Rectal smooth muscle tissue (tissue), 1 donor: Measurements from ENCODE around the gene AIF1L.
"Not testable (repeated sequence)": the region's sequence is repeated elsewhere in the genome, so short reads cannot be mapped to it uniquely, and the experiment has no call there.

Source experiments
- H3K27ac ChIP-seq: one replicate; pipeline ENCODE4 v1.7.0; 2013; ENCODE audit warnings: low read depth, low read length, inconsistent platforms
- H3K27me3 ChIP-seq: one replicate; pipeline ENCODE4 v1.7.0; 2013; ENCODE audit warnings: low read length; ENCODE audit not compliant: control insufficient read depth, insufficient read depth
- H3K36me3 ChIP-seq: one replicate; pipeline ENCODE4 v1.7.0; 2013; ENCODE audit warnings: low read length; ENCODE audit not compliant: control insufficient read depth, insufficient read depth
- H3K4me1 ChIP-seq: one replicate; pipeline ENCODE4 v1.7.0; 2013; ENCODE audit warnings: low read length; ENCODE audit not compliant: control insufficient read depth, insufficient read depth
- H3K4me3 ChIP-seq: one replicate; pipeline ENCODE4 v1.7.0; 2013; ENCODE audit warnings: low read length
- H3K9ac ChIP-seq: one replicate; pipeline ENCODE4 v1.7.0; 2013; ENCODE audit warnings: low read length

The AIF1L gene

DNA sequence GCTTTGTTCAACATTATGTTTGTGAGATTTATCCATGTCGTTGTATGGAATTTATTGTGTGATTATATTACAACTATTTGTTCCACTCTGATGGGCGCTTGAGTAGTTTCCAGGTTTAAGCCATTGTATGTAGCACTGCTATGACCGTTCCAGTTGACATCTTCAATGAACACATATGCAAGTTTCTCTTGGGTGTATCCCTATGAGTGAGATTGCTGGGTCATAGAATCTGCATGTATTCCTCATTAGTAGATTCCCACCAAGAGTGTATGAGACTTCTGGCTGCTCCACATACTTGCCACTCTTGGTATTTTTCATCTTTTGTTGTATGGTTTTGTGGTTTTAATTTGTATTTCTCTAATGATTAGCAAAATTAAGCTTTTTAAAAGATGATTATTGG, 51.9 kb downstream of the AIF1L start:
- Histone ChIP-seq H3K36me3 (peaks cover 54% of the 10 kb centered on the region), H3K9ac (no peak overlapping the region), H3K27me3 (no peaks in the 10 kb centered on the region), H3K4me3 (no peak overlapping the region), H3K27ac (no peak overlapping the region), H3K4me1 (no peaks in the 10 kb centered on the region)

DNA sequence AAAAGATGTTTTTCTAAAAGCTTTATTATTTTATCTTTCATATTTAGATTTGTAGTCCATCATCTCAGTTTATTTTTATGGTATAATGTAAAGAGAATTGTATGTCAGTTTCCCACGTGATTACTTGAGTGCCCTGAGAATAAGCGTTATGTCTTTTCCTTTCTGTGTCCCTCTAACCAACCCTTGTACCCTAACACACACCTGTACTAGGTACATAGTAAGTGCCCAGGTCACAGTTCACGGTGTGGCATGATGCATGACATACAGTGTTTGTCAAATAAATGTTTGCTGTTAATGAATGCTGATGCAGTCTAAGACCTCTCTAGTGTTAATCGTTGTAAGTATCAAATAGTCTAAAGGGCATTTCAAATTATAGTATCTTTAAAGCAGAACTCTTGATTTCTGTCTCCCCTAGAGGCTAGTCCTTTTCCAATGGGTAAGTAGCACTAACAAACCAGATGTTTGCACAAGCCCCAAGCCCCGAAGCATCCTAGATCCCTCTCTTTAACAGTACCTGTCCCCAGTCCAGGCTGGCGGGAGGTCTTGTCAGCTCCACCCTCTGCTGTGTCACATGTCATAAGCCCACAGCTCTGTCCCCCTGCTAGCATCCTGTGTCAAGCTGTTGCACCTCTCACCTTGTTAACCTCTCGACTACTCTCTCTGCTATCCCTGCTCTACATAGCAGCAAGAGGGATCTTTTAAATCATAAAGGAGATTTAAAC, 52.8 kb downstream of the AIF1L start:
- Histone ChIP-seq H3K4me1 (no peaks in the 10 kb centered on the region), H3K27ac (no peak overlapping the region), H3K9ac (no peak overlapping the region), H3K36me3 (peaks cover 55% of the 10 kb centered on the region), H3K4me3 (no peak overlapping the region), H3K27me3 (no peaks in the 10 kb centered on the region)

DNA sequence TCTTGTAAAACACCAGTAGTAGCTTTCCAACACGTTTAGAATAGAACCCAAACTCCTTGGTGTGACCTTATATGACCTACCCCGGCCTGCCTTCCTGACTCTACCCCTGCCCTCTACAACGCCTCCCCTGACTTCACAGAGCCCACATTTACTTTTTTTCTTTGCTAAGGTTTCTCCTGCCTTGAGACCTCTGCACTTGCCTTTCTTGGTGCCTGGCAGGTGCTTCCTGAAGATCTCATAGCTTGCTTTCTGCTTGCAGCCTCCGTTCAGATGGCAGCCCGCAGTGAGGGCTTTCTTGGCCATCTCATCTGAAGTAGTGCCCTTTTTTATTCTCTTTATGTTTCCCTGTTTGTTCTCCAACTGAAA, 53.3 kb downstream of the AIF1L start:
- H3K4me3 ChIP-seq = no peak overlapping the region
- H3K27ac ChIP-seq = no peak overlapping the region
- peaks cover 50% of the 10 kb centered on the region for H3K36me3 ChIP-seq
- H3K27me3 ChIP-seq = no peaks in the 10 kb centered on the region
- no peaks in the 10 kb centered on the region for H3K4me1 ChIP-seq
- H3K9ac ChIP-seq = no peak overlapping the region

DNA sequence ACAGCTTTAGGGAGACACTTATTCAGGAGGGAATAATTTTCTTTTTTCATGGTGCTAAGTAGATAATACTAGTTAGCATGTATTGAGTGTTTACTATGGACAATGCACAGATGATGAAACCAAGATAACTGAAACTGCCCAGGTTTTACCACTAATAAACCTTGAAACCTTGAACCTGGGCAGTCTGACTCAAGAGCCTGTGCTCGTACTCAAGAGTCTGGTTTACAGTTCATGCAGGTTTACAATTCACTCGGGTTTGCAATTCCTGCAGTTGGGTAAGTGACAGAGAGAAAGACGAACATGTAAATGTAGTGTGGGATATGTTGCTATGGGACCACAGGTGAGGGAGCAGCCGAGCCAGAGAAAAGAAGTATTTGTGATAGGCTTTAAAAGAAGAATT, 57.3 kb downstream of the AIF1L start:
- no peak overlapping the region for H3K4me3 ChIP-seq
- H3K36me3 ChIP-seq = peaks cover 34% of the 10 kb centered on the region
- no peaks in the 10 kb centered on the region for H3K4me1 ChIP-seq
- no peak overlapping the region for H3K27ac ChIP-seq
- no peak overlapping the region for H3K9ac ChIP-seq
- H3K27me3 ChIP-seq = no peaks in the 10 kb centered on the region

DNA sequence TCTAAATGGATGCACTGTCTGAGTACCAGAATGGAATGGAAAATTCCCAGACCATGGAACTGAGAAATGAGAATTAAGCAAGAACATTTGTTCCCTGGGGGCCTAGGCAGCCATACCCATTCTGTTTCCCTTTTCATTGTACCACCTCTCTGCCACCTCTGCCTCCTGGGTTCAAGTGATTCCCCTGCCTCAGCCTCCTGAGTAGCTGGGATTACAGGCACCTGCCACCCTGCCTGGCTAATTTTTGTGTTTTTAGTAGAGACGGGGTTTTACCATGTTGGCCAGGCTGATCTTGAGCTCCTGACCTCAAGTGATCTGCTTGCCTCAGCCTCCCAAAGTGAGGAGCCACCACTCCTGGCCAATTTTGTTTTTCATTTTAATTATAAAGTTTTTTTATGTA, 62.3 kb downstream of the AIF1L start:
- not testable (repeated sequence) for H3K36me3 ChIP-seq, H3K9ac ChIP-seq, H3K27ac ChIP-seq, H3K4me3 ChIP-seq, H3K4me1 ChIP-seq, H3K27me3 ChIP-seq

DNA sequence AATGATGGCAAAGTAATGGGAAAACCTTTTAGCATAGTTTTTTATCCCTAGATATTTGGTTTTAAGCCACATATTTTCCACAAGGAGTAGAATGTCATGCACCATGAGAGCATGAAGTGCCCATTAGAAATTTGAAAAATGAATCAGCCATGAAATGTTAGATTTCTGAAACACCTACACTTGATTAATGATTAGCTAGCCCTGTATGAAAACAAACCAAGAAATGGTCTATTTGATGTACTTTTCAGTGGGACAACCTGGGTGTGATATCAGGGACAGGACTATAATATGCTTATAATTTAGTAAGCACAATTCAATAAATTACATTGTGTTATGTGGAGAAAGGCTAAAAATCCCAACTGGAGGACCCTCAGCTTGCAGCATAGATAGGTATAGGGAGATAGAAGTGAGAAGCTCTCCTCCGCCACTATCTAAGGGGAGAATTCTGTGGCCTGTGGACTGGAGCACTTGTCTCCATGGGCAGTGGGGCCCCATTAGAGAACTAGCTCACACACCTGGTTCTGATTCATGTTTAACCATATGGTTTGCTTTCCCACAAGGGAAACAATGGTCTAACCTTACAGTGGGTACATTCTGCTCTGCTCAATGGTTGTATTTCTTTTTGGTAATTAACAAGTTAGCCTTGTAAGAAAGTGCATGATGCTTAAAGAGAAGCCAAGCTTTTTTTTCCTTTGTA, 64.2 kb downstream of the AIF1L start:
- no peak overlapping the region for H3K9ac ChIP-seq
- H3K36me3 ChIP-seq = peaks cover 10% of the 10 kb centered on the region
- no peaks in the 10 kb centered on the region for H3K27me3 ChIP-seq
- no peak overlapping the region for H3K27ac ChIP-seq
- no peaks in the 10 kb centered on the region for H3K4me1 ChIP-seq
- H3K4me3 ChIP-seq = no peak overlapping the region

DNA sequence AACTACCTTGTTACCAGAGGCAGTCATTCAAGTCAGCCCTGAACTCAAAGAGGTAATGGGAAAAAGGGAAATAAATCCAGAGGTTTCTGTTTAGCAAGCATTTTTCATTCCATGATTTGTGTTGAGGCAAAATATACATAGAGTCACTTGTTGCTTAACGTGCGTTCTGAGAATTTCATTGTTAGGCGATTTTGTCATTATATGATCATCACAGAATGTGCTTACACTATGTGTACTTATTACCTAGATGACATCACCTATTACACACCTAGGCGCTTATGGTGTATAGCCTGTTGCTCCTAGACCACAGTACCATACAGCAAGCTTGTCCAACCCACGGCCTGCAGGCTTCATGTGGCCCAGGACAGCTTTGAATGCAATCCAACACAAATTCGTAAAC, 65.3 kb downstream of the AIF1L start:
- Histone ChIP-seq H3K4me1 (no peaks in the 10 kb centered on the region), H3K4me3 (no peak overlapping the region), H3K9ac (no peak overlapping the region), H3K27ac (no peak overlapping the region), H3K36me3 (peaks cover 10% of the 10 kb centered on the region), H3K27me3 (no peaks in the 10 kb centered on the region)

DNA sequence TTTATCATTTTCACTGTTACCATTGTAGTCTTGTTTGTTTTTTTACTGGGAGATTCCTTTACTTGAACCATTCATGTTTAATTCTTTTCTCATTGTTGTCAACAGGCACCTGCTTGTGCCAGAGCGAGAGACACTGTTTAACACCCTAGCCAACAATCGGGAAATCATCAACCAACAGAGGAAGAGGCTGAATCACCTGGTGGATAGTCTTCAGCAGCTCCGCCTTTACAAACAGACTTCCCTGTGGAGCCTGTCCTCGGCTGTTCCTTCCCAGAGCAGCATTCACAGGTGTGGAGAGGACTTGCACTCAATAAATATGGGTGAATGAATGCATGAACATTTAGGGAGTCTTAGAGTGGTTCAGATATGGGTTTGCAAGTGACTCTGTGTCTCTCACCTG, 66.6 kb downstream of the AIF1L start:
- Histone ChIP-seq H3K4me3 (no peak overlapping the region), H3K27ac (no peak overlapping the region), H3K9ac (no peak overlapping the region), H3K36me3 (peaks cover 10% of the 10 kb centered on the region), H3K27me3 (no peaks in the 10 kb centered on the region), H3K4me1 (no peaks in the 10 kb centered on the region)

DNA sequence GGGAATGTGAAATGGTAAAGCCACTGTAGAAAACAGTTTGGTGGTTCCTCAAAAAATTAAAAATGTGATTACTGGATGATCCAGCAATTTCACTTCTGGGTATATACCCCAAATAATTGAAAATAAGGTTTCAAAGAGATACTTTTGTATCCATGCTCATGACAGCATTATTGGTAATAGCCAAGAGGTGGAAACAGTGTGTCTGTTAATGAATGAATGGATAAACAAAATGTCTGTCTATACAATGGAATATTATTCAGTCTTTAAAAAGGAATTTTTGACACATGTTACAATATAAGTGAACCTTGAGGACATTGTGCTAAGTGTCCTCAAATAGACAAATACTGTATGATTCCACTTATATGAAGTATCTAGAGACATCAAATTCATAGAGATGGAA, 69.2 kb downstream of the AIF1L start:
- Histone ChIP-seq H3K4me3 (no peak overlapping the region), H3K36me3 (peaks cover 10% of the 10 kb centered on the region), H3K27ac (no peak overlapping the region), H3K9ac (no peak overlapping the region), H3K4me1 (no peaks in the 10 kb centered on the region), H3K27me3 (no peaks in the 10 kb centered on the region)

DNA sequence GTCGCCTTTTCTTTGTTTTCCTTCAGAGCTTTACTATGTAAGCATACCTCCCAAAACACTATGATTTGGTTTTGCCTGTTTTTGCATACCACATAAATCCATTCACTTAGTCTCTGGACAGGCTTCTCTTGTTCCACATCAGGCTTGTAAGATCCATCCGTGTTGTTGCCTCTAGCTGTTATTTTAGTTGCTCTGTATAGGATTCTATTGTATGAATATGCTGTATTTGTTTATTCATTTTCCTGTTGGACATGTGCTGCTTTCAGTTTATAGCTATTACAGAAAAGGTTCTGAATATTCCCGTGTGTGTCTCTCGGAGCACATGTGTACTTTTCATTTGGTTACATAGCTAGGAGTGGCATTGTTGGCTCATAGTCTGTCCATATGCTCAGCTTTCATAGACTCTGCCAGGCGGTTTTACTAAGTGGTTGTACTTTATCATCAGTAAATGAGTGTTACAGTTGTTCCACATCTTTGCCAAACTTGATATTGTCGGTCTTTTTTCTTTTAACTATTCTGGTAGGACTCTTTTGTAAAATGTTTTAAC, 70.9 kb downstream of the AIF1L start:
- H3K9ac ChIP-seq = no peak overlapping the region
- peaks cover 10% of the 10 kb centered on the region for H3K36me3 ChIP-seq
- H3K4me1 ChIP-seq = no peaks in the 10 kb centered on the region
- no peak overlapping the region for H3K27ac ChIP-seq
- H3K27me3 ChIP-seq = no peaks in the 10 kb centered on the region
- no peak overlapping the region for H3K4me3 ChIP-seq

DNA sequence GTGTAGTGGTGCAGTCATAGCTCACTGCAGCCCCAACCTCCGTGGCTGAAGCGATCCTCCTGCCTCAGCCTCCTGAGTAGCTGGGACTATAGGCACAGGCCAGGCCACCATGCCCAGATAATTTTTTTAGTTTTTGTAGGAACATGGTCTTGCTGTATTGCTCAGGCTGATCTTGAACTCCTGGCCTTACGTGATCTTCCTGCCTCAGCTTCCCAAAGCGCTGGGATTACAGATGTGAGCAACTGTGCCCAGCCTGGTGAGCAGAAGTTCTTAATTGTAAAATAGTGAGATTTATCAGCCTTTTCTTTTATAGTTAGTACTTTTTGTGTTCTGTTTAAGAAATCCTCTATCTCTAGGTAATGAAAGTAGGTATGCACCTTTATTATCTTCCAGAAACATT, 71.6 kb downstream of the AIF1L start:
- Histone ChIP-seq H3K4me1 (no peaks in the 10 kb centered on the region), H3K4me3 (no peak overlapping the region), H3K27ac (no peak overlapping the region), H3K27me3 (no peaks in the 10 kb centered on the region), H3K9ac (no peak overlapping the region), H3K36me3 (peaks cover 7% of the 10 kb centered on the region)

DNA sequence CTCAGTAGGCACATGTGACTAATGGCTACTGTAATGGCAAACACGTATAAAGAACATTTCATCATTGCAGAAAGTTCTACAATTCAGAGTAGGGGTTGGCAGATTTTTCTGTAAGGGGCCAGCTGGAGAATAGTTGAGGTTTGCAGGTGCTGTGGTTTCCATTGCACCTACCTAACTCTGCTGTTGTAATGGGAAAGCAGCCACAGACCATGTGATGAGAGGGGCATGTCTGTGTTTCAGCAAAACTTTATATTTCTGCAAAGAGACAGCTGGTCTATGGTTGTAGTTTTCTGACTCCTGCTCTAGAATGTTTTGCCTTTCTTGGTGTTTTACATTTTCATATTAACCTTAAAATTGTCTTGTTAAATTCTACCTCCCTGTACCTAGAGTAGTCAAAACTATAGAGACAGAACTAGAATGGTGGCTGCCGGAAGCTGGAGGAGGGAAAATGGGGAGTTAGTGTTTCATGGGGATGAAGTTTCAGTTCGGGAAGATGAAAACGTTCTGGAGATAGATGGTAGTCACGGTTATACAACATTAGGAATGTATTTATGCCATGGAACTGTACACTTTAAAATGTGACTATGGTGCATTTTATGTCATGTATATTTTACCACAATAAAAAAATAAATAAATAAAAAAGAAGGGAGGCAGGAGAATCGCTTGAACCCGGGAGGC, 73.4 kb downstream of the AIF1L start:
- no peaks in the 10 kb centered on the region for H3K27me3 ChIP-seq
- H3K9ac ChIP-seq = no peak overlapping the region
- H3K4me1 ChIP-seq = no peaks in the 10 kb centered on the region
- H3K27ac ChIP-seq = no peak overlapping the region
- no peak overlapping the region for H3K4me3 ChIP-seq
- H3K36me3 ChIP-seq = peaks cover 3% of the 10 kb centered on the region
